LNCAP (cell line): ENCODE data around the gene ZDHHC1.
A peak's percentile ranks its signal among the peaks of the same experiment; 100 is the strongest.

ENCODE experiments used
- CTCF ChIP-seq: fragments of 450-650 bp; IDR thresholded peaks from 2 replicates; pipeline ENCODE4 v1.5.1; 2017; ENCODE audit warnings: mild to moderate bottlenecking

The ZDHHC1 gene

GRCh38 chr16:67433131-67433719 is 16.9 kb upstream of the ZDHHC1 start:
- TF ChIP-seq CTCF: no peak

GRCh38 chr16:67432506-67432890 is 16.2 kb upstream of the ZDHHC1 start:
- no peak for TF ChIP-seq CTCF

- no peak for TF ChIP-seq CTCF
Measured at GRCh38 chr16:67431775-67432505, 15.7 kb upstream of the ZDHHC1 start.

- TF ChIP-seq CTCF: peak; percentile 52
Measured at GRCh38 chr16:67430977-67431774, 14.9 kb upstream of the ZDHHC1 start, which contains the start of gene HSD11B2. TSS of gene HSD11B2 (plus strand) at chr16:67431121. CDS start at chr16:67431249, 128 bp downstream.

GRCh38 chr16:67430504-67430976 is 14.3 kb upstream of the ZDHHC1 start:
- TF ChIP-seq CTCF: no peak

GRCh38 chr16:67429799-67430503 is 13.7 kb upstream of the ZDHHC1 start:
- TF ChIP-seq CTCF: no peak
